CD14-positive monocyte (primary cell): ENCODE measurements around the gene C3orf49. TPM values are rescaled to one million over a fixed set of nuclear protein-coding genes. Genes with fewer than 3 reads are reported as not detected.

Experiments used
- DNase-seq, 3 donors: peaks; one replicate each; pipeline ENCODE4 v3.0.0-alpha.2; 2011 to 2022
- H2AFZ ChIP-seq: 2 replicates; pipeline ENCODE4 v1.6.0; 2012; ENCODE audit warnings: mild to moderate bottlenecking, low read depth, low read length, inconsistent platforms; ENCODE audit not compliant: insufficient read depth, poor library complexity, severe bottlenecking
- H3K27ac ChIP-seq, 2 donors: 1 replicate in 1 of 2; 2 replicates in 1 of 2; pipeline ENCODE4 v1.5.1; 2012 to 2013; ENCODE audit warnings: low read length in 2 of 2, control low read depth in 1 of 2, inconsistent platforms in 1 of 2, low read depth in 1 of 2, mild to moderate bottlenecking in 1 of 2
- H3K27me3 ChIP-seq, 2 donors: one replicate each; pipeline versions ENCODE4 v1.6.0 to v1.6.1; 2011 to 2013; ENCODE audit warnings: low read length in 2 of 2; ENCODE audit not compliant: control insufficient read depth in 2 of 2, insufficient read depth in 2 of 2
- H3K36me3 ChIP-seq, 2 donors: replicated peaks in 1 of 2; 1 replicate in 1 of 2; 2 replicates in 1 of 2; pipeline versions ENCODE4 v1.5.1 to v1.6.1; 2012 to 2013; ENCODE audit warnings: low read length in 2 of 2, control low read depth in 1 of 2, inconsistent platforms in 1 of 2, mild to moderate bottlenecking in 1 of 2; ENCODE audit not compliant: insufficient read depth in 2 of 2, control insufficient read depth in 1 of 2
- H3K4me1 ChIP-seq, 2 donors: 1 replicate in 1 of 2; 2 replicates in 1 of 2; pipeline versions ENCODE4 v1.5.1 to v1.6.1; 2012 to 2013; ENCODE audit warnings: low read length in 2 of 2, control low read depth in 1 of 2, inconsistent platforms in 1 of 2, mild to moderate bottlenecking in 1 of 2, moderate library complexity in 1 of 2; ENCODE audit not compliant: insufficient read depth in 2 of 2, control insufficient read depth in 1 of 2
- H3K4me2 ChIP-seq: replicated peaks from 2 replicates; pipeline ENCODE3; 2012; ENCODE audit warnings: low read length, moderate library complexity, mild to moderate bottlenecking; ENCODE audit not compliant: poor library complexity, severe bottlenecking; ENCODE audit errors: extremely low read depth
- H3K4me3 ChIP-seq, 3 experiments: fragments of 200-600 bp in 1 of 3; sonication (generic) in 1 of 3; replicated peaks in 1 of 3; 1 replicate in 2 of 3; 2 replicates in 1 of 3; pipeline ENCODE4 v1.5.1; 2011 to 2013; ENCODE audit warnings: low read length in 3 of 3, mild to moderate bottlenecking in 3 of 3, control low read depth in 2 of 3, low read depth in 2 of 3, inconsistent platforms in 1 of 3, moderate library complexity in 1 of 3
- H3K79me2 ChIP-seq: 2 replicates; pipeline ENCODE4 v1.6.0; 2012; ENCODE audit warnings: mild to moderate bottlenecking, control low read depth, inconsistent platforms, low read length, moderate library complexity; ENCODE audit not compliant: insufficient read depth
- H3K9ac ChIP-seq: 2 replicates; pipeline ENCODE4 v1.6.0; 2017; ENCODE audit warnings: low read length, mild to moderate bottlenecking; ENCODE audit not compliant: insufficient read depth, poor library complexity, severe bottlenecking
- H3K9me3 ChIP-seq, 2 donors: replicated peaks in 1 of 2; 1 replicate in 1 of 2; 2 replicates in 1 of 2; pipeline versions ENCODE4 v1.5.1 to v1.6.1; 2012 to 2013; ENCODE audit warnings: low read length in 2 of 2, control low read depth in 1 of 2; ENCODE audit not compliant: control insufficient read depth in 1 of 2, insufficient read depth in 1 of 2
- H4K20me1 ChIP-seq: 2 replicates; pipeline ENCODE4 v1.6.0; 2012; ENCODE audit warnings: mild to moderate bottlenecking, low read length, control low read depth, moderate library complexity; ENCODE audit not compliant: insufficient read depth
- H3K27ac Mint-ChIP-seq, 7 donors: one replicate each; pipeline ENCODE4 v1.8.0; 2020; ENCODE audit warnings: mild to moderate bottlenecking in 7 of 7, mixed read lengths in 7 of 7, moderate library complexity in 6 of 7, inconsistent platforms in 2 of 7
- H3K27me3 Mint-ChIP-seq, 3 donors: one replicate each; pipeline ENCODE4 v1.8.0; 2021 to 2022; ENCODE audit warnings: low read depth in 3 of 3, mild to moderate bottlenecking in 3 of 3, mixed read lengths in 3 of 3, moderate library complexity in 3 of 3, inconsistent platforms in 1 of 3
- H3K36me3 Mint-ChIP-seq, 2 donors: one replicate each; pipeline ENCODE4 v1.8.0; 2020; ENCODE audit warnings: mixed read lengths in 2 of 2, inconsistent platforms in 1 of 2, mild to moderate bottlenecking in 1 of 2
- H3K4me1 Mint-ChIP-seq: one replicate; pipeline ENCODE4 v1.8.0; 2020; ENCODE audit warnings: mild to moderate bottlenecking, mixed read lengths
- H3K4me3 Mint-ChIP-seq, 2 donors: one replicate each; pipeline ENCODE4 v1.8.0; 2020; ENCODE audit warnings: mild to moderate bottlenecking in 2 of 2, mixed read lengths in 2 of 2, moderate library complexity in 1 of 2
- H3K9me3 Mint-ChIP-seq, 7 donors: one replicate each; pipeline ENCODE4 v1.8.0; 2020 to 2022; ENCODE audit warnings: mixed read lengths in 7 of 7, mild to moderate bottlenecking in 6 of 7, moderate library complexity in 6 of 7, inconsistent platforms in 2 of 7
- WGBS: methylation state at CpG from one replicate; pipeline ENCODE4 v1.1.5; 2013; ENCODE audit warnings: missing lambda C conversion rate; ENCODE audit not compliant: insufficient coverage; 5-methylcytosine and 5-hydroxymethylcytosine counted together
- intact Hi-C, 2 donors: fragments of 100-400 bp; cut with micrococcal nuclease; formaldehyde crosslinking; loops; one replicate each; pipeline versions ENCODE4 v1.15.0 to v1.15.1; 2023
- polyA plus RNA-seq, 3 donors: library from polyadenylated mRNA; depleted of rRNA in 1 of 3; unstranded in 2 of 3; stranded (reverse) in 1 of 3; fragments of 300-500 nt in 2 of 3; fragments of >200 nt in 1 of 3; fragmentation: Illumina TruSeq in 2 of 3; gene quantifications; 1 replicate in 2 of 3; 2 replicates in 1 of 3; pipeline ENCODE4 v1.2.3, GENCODE V29; 2012 to 2021
- TF ChIP-seq, protein P1 (sequence below): fragments of 200-600 bp; IDR thresholded peaks from one replicate; pipeline ENCODE4 v1.8.0; 2022; ENCODE audit warnings: antibody characterized with exemption, mild to moderate bottlenecking

The C3orf49 gene
- polyA plus RNA-seq, 3 donors = not detected

DNA sequence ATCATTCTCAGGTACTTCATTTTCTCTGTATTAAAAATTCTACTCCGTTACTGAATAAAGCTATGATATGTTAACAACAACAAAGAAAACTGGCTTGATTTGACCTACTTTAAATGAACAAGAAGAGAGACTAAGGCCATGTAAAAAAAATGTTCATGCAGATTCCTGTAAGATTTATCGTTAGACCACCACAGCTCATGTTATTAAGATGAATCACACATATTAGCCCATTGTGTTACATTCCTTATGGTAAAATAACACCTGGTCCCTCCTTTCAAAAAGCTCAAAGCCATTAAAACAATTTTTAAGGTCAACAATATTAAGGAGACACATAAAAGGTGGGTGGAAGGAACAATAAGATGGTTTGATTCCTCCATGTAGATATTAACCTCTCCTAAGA lies 38.2 kb downstream of the C3orf49 start:
- H4K20me1 ChIP-seq = peaks cover 7% of the 10 kb centered on the region

DNA sequence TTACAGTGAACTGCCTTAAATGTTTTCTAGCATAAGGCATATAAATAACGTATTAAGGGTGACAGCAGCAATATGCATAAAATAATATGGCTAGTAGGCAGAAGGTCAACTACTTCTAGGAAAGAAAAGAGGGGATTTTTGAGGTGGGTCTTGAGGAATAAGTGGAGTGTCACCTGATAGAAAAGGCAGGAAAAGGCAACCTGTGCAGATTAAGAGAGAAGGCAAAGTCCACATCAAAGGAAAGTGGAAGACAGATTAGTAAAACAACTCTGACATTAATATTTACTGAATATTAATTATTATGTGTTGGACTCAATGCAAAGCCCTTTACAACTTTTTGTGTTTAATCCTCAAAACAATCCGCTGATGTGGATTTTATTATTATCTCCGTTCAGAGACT lies 41.7 kb downstream of the C3orf49 start:
- Histone ChIP-seq H3K9me3 (no peaks in the 10 kb centered on the region), H3K4me3 (no peak overlapping the region), H4K20me1 (no peaks in the 10 kb centered on the region), H3K27ac (no peak overlapping the region), H3K27me3 (no peaks in the 10 kb centered on the region), H2AFZ (no peak overlapping the region), H3K79me2 (peaks cover 95% of the 10 kb centered on the region), H3K4me1 (peaks cover 22 to 26% of the 10 kb centered on the region in 2 donors), H3K9ac (no peak overlapping the region), H3K4me2 (no peak overlapping the region), H3K36me3 (no peaks in the 10 kb centered on the region)
- Mint-ChIP-seq H3K27ac (no peak overlapping the region), H3K4me1 (peaks cover 30% of the 10 kb centered on the region), H3K4me3 (no peak overlapping the region), H3K36me3 (peaks cover 0 to 4% of the 10 kb centered on the region in 2 donors), H3K27me3 (peaks cover 0 to 5% (median 3%) of the 10 kb centered on the region in 3 donors), H3K9me3 (peaks cover 0 to 2% (median 0%) of the 10 kb centered on the region in 7 donors)
- intact Hi-C loops = loop anchor here in 1 of 2 donors (10.0 kb wide), 1 partner anchor 134 kb away; no protein-coding TSS in a partner anchor
- WGBS = no CpG with 5 or more reads among the region's 3 CpGs
- TF ChIP-seq, protein P1, sequence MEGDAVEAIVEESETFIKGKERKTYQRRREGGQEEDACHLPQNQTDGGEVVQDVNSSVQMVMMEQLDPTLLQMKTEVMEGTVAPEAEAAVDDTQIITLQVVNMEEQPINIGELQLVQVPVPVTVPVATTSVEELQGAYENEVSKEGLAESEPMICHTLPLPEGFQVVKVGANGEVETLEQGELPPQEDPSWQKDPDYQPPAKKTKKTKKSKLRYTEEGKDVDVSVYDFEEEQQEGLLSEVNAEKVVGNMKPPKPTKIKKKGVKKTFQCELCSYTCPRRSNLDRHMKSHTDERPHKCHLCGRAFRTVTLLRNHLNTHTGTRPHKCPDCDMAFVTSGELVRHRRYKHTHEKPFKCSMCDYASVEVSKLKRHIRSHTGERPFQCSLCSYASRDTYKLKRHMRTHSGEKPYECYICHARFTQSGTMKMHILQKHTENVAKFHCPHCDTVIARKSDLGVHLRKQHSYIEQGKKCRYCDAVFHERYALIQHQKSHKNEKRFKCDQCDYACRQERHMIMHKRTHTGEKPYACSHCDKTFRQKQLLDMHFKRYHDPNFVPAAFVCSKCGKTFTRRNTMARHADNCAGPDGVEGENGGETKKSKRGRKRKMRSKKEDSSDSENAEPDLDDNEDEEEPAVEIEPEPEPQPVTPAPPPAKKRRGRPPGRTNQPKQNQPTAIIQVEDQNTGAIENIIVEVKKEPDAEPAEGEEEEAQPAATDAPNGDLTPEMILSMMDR = no peak
- DNase-seq = no peak

More for the DNA sequence above, 38.2 kb downstream of the C3orf49 start:
- no peak overlapping the region for H3K4me3 ChIP-seq
- H3K36me3 Mint-ChIP-seq = peaks cover 0 to 7% of the 10 kb centered on the region in 2 donors
- peaks cover 0 to 2% (median 0%) of the 10 kb centered on the region in 3 donors for H3K27me3 Mint-ChIP-seq
- H3K4me2 ChIP-seq = no peak overlapping the region
- H3K4me1 ChIP-seq = peaks cover 6 to 10% of the 10 kb centered on the region in 2 donors
- no peak overlapping the region for H3K27ac Mint-ChIP-seq
- H3K4me1 Mint-ChIP-seq = peaks cover 16% of the 10 kb centered on the region
- TF ChIP-seq, protein P1 = no peak
- intact Hi-C loops = no loop called here
- no peaks in the 10 kb centered on the region for H3K9me3 ChIP-seq
- no peaks in the 10 kb centered on the region for H3K36me3 ChIP-seq
- WGBS = no CpG with 5 or more reads among the region's 2 CpGs
- H3K27me3 ChIP-seq = no peaks in the 10 kb centered on the region
- DNase-seq = no peak
- H3K4me3 Mint-ChIP-seq = no peak overlapping the region
- peaks cover 96% of the 10 kb centered on the region for H3K79me2 ChIP-seq
- peaks cover 0 to 2% (median 0%) of the 10 kb centered on the region in 7 donors for H3K9me3 Mint-ChIP-seq
- no peak overlapping the region for H3K9ac ChIP-seq
- no peak overlapping the region for H3K27ac ChIP-seq
- no peak overlapping the region for H2AFZ ChIP-seq
